Effector memory CD8-positive, alpha-beta T cell (primary cell): ENCODE results near the gene AFAP1L1.

Experiments
- ATAC-seq: fragments of 150-1000 bp; cut with Tn5 transposase; replicated peaks from 2 replicates; pipeline ENCODE4 v1.10.0; 2021; ENCODE audit warnings: mild to moderate bottlenecking, moderate library complexity
- DNase-seq, 3 experiments: peaks; one replicate each; pipeline ENCODE4 v3.0.0; 2021
- H3K27ac Mint-ChIP-seq, 2 donors: one replicate each; pipeline ENCODE4 v1.8.0; 2022; ENCODE audit warnings: mild to moderate bottlenecking in 2 of 2, mixed read lengths in 2 of 2, moderate library complexity in 2 of 2
- H3K27me3 Mint-ChIP-seq, 2 donors: one replicate each; pipeline ENCODE4 v1.8.0; 2022; ENCODE audit warnings: mixed read lengths in 2 of 2
- H3K36me3 Mint-ChIP-seq: one replicate; pipeline ENCODE4 v1.8.0; 2022; ENCODE audit warnings: mild to moderate bottlenecking, moderate library complexity, mixed read lengths; ENCODE audit not compliant: insufficient read depth
- H3K4me1 Mint-ChIP-seq, 2 donors: one replicate each; pipeline ENCODE4 v1.8.0; 2022; ENCODE audit warnings: low read depth in 2 of 2, mixed read lengths in 2 of 2
- H3K4me3 Mint-ChIP-seq, 2 donors: one replicate each; pipeline ENCODE4 v1.8.0; 2022; ENCODE audit warnings: mild to moderate bottlenecking in 2 of 2, mixed read lengths in 2 of 2, moderate library complexity in 2 of 2
- H3K9me3 Mint-ChIP-seq, 2 donors: one replicate each; pipeline ENCODE4 v1.8.0; 2022; ENCODE audit warnings: mixed read lengths in 2 of 2

AFAP1L1 gene

DNA sequence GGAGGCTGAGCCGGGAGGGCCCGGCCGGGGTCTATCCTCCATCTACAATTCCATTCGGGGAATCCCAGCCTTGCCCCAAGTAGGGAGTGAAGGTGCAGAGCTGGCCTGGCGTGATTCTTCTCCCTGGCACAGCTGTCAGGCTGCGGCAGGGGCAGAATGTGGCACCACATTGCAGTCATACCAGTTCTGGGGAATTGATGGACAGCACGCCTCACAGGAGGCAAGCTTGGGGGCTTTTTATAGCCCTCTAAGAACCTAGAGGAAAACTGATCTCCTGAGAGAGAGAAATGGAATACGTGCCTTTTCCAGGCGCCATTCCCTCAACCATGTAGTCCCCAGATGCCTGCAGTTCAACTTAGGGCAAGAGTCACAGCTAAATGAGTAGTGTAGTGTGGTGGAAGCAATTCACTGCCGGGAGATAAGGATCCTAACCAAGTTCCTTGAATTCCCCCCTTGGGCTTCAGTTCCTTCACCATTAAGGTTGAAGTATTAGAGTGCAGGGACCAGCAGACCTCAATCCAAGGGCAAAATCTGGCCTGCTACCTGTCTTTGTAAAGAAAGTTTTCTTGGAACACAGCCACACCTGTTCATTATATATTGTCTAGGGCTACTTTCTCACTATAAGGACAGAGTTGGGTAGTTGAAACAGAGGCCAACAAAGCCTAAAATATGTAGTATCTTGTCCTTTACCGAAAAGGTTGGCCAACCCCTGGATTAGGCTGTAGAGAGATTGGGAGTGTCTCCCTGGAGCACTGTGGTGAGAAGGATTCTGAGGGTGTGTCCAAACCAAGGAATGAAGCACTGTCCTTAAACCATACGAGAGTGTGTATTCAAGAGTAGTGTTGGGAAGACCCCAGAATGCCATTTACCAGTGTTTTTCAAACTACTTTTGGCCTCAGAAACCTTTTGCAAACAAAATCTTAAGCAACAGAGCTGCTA lies 10.6 kb downstream of the AFAP1L1 start:
- Mint-ChIP-seq H3K27ac (no peak overlapping the region), H3K36me3 (no peaks in the 10 kb centered on the region), H3K9me3 (no peaks in the 10 kb centered on the region), H3K27me3 (peaks cover 33 to 58% of the 10 kb centered on the region in 2 donors), H3K4me3 (no peak overlapping the region), H3K4me1 (peaks cover 0 to 4% of the 10 kb centered on the region in 2 donors)
- ATAC-seq (no peak), DNase-seq (no peak)

DNA sequence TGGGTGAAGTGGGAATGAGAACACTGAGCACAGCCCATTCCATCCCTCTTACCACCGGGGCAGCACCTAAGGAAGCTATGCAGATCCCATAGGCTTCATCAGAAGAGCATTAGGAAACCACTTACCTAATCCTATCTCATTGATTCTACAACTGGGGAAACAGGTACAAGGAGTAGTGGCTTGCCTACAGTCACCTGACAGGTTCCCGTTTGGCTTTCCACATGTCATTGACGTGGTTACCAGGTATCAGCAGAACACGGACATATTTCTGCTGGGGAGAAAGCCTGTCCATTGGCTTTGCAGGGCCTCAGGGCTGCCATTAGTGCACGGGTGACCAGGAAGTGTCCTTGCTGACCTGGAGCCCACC lies 11.3 kb downstream of the AFAP1L1 start:
- Mint-ChIP-seq H3K4me1 (peaks cover 0 to 4% of the 10 kb centered on the region in 2 donors), H3K4me3 (no peak overlapping the region), H3K27ac (no peak overlapping the region), H3K9me3 (no peaks in the 10 kb centered on the region), H3K36me3 (no peaks in the 10 kb centered on the region), H3K27me3 (peaks cover 28 to 51% of the 10 kb centered on the region in 2 donors)
- ATAC-seq = no peak
- no peak for DNase-seq

DNA sequence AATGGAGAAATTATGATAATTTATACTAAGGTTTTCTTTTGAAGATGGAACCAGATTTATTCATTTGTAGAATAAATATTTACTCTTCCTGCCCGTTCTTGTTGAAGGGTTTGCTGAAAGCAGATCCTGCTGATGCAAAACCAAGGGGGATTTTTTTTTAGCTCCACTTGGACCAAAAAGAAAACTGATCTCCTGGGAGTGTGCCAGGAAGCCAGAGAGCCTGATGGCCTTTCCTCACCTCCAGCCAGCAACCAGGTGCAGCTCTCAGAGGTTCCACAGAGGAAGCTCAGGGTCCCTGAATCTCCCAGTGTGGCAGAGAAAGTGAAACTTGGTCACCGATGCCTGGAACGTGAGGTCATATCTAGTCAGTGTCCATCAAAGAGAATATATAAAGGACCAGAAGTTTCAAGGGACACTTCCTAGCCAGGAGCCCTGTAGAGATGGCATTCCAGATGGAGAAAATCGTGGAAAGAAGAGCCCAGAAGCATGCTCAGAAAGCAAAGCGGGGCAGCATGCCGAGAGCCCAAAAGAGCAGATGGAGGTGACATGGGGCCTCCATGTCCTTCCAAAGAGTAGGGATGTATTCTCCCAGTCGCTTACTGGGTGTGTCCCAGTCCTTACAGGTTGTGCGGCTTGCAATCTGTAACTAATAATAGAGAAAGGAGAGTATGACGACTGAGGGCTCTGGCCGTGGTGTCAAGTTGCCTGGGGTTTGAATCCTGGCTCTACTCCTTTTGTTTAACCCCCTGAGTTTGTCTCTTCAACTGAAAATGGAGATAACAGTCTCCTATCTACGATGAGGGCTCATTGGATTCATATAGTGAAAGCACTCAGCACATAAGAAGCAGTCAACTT lies 12.2 kb downstream of the AFAP1L1 start:
- Mint-ChIP-seq H3K36me3 (no peaks in the 10 kb centered on the region), H3K9me3 (no peaks in the 10 kb centered on the region), H3K27ac (no peak overlapping the region), H3K27me3 (peaks cover 20 to 50% of the 10 kb centered on the region in 2 donors), H3K4me1 (peaks cover 0 to 4% of the 10 kb centered on the region in 2 donors), H3K4me3 (no peak overlapping the region)
- ATAC-seq (no peak), DNase-seq (no peak)

- ATAC-seq = no peak
- H3K27ac Mint-ChIP-seq = no peak overlapping the region
Observed at GRCh38 chr5:149284501-149284900, 12.8 kb downstream of the AFAP1L1 start.

DNA sequence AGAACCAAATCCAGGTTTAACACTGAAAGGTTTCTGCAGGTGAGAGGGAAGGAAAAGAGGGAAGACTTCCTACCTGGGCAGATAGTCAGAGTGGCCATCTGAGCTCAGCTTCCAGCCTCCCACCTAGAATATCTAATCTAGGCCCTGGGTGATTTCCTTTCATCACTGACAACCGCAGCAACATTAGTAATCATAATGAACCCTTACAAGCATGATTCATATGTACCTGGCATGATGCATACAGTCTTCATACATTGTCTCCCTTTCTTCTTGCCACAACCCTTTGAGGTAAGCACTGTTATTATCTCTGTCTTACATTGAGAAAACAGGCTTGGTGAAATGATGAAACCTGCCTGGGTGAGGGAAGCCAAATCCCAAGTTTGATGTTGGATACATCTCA lies 13.5 kb downstream of the AFAP1L1 start:
- ATAC-seq = no peak
- H3K27ac Mint-ChIP-seq = no peak overlapping the region
- H3K9me3 Mint-ChIP-seq = no peaks in the 10 kb centered on the region
- H3K4me3 Mint-ChIP-seq = no peak overlapping the region
- no peak for DNase-seq
- peaks cover 0 to 4% of the 10 kb centered on the region in 2 donors for H3K4me1 Mint-ChIP-seq
- H3K27me3 Mint-ChIP-seq = peaks cover 20 to 50% of the 10 kb centered on the region in 2 donors
- H3K36me3 Mint-ChIP-seq = no peaks in the 10 kb centered on the region

More at GRCh38 chr5:149284501-149284900, 12.8 kb downstream of the AFAP1L1 start:
- DNase-seq = no peak
- Mint-ChIP-seq H3K27me3 (peaks cover 24 to 53% of the 10 kb centered on the region in 2 donors), H3K4me3 (no peak overlapping the region), H3K4me1 (peaks cover 0 to 4% of the 10 kb centered on the region in 2 donors), H3K36me3 (no peaks in the 10 kb centered on the region), H3K9me3 (no peaks in the 10 kb centered on the region)

- Mint-ChIP-seq H3K36me3 (no peaks in the 10 kb centered on the region), H3K9me3 (no peaks in the 10 kb centered on the region), H3K27ac (no peak overlapping the region), H3K4me1 (peaks cover 0 to 4% of the 10 kb centered on the region in 2 donors), H3K4me3 (no peak overlapping the region), H3K27me3 (peaks cover 39% of the 10 kb centered on the region in 2 donors)
- DNase-seq (no peak), ATAC-seq (no peak)
Observed at GRCh38 chr5:149288436-149288835, 16.8 kb downstream of the AFAP1L1 start.

- Mint-ChIP-seq H3K27me3 (peaks cover 32 to 35% of the 10 kb centered on the region in 2 donors), H3K4me3 (no peak overlapping the region), H3K4me1 (no peaks in the 10 kb centered on the region), H3K9me3 (no peaks in the 10 kb centered on the region), H3K36me3 (no peaks in the 10 kb centered on the region), H3K27ac (no peak overlapping the region)
- DNase-seq (no peak), ATAC-seq (no peak)
Observed at GRCh38 chr5:149289301-149289700, 17.6 kb downstream of the AFAP1L1 start.

DNA sequence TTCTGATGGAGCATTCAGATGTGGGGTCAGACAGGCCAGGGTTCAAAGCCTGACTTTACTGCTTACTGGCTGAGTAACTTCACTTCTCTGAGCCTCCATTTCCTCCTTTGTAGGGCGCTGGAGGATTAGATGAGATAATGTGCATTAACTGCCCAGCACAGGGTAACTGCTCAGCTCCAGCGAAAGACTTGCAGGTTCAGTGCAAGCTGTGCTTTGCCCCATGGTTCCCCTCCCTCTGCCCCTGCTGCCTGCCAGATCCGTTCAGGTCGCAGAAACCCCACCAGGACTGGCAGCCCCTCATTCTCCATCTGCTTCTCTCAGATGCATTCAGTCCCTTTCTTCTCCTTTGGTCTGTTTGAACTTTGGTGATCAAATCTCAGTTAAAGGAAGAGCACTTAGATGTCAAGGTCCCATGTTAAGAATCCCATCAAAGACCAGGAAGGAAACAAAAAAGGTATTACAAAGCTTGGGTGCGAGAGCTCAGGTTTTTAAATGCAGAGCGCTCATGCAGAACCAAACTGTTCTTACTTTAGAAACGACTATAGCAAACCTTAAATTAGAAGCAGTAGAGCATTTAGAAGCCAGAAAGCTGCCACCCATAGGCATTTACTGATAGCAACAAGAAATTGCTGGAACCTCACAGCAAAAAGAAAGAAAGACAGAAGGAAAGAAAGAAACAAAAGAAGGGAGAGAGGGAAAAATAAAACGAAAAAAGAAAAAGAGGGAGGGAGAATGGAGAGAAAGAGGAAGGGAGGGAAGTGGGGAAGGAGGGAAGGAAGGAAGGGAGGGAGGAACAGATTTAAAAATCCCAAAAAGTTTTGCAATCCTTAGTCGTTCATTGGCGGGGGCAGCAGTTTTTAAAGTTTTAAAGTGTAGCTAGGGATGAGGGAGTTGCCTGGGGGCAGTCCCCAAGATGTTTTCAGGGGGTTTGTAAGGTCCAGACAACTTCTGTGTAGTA lies 23.5 kb downstream of the AFAP1L1 start:
- H3K27me3 Mint-ChIP-seq = peaks cover 50 to 68% of the 10 kb centered on the region in 2 donors
- no peaks in the 10 kb centered on the region for H3K36me3 Mint-ChIP-seq
- H3K27ac Mint-ChIP-seq = no peak overlapping the region
- DNase-seq = no peak
- H3K9me3 Mint-ChIP-seq = no peaks in the 10 kb centered on the region
- no peak overlapping the region for H3K4me3 Mint-ChIP-seq
- no peak for ATAC-seq
- peaks cover 0 to 2% of the 10 kb centered on the region in 2 donors for H3K4me1 Mint-ChIP-seq

GRCh38 chr5:149297340-149298025 lies 25.8 kb downstream of the AFAP1L1 start:
- H3K27ac Mint-ChIP-seq = no peak overlapping the region
- ATAC-seq (no peak), DNase-seq (no peak)
- peaks cover 41 to 84% of the 10 kb centered on the region in 2 donors for H3K27me3 Mint-ChIP-seq
- H3K4me1 Mint-ChIP-seq = peaks cover 0 to 2% of the 10 kb centered on the region in 2 donors
- no peaks in the 10 kb centered on the region for H3K9me3 Mint-ChIP-seq
- no peaks in the 10 kb centered on the region for H3K36me3 Mint-ChIP-seq
- no peak overlapping the region for H3K4me3 Mint-ChIP-seq

GRCh38 chr5:149298163-149298562 lies 26.5 kb downstream of the AFAP1L1 start:
- no peak overlapping the region for H3K27ac Mint-ChIP-seq
- peaks cover 36 to 81% of the 10 kb centered on the region in 2 donors for H3K27me3 Mint-ChIP-seq
- no peak for ATAC-seq
- H3K36me3 Mint-ChIP-seq = no peaks in the 10 kb centered on the region
- no peaks in the 10 kb centered on the region for H3K9me3 Mint-ChIP-seq
- no peak for DNase-seq
- H3K4me3 Mint-ChIP-seq = no peak overlapping the region
- H3K4me1 Mint-ChIP-seq = peaks cover 0 to 2% of the 10 kb centered on the region in 2 donors

- Mint-ChIP-seq H3K9me3 (no peaks in the 10 kb centered on the region), H3K4me1 (peaks cover 0 to 2% of the 10 kb centered on the region in 2 donors), H3K4me3 (no peak overlapping the region), H3K27ac (no peak overlapping the region), H3K36me3 (no peaks in the 10 kb centered on the region), H3K27me3 (peaks cover 40 to 82% of the 10 kb centered on the region in 2 donors)
- DNase-seq = no peak
- no peak for ATAC-seq
Observed at GRCh38 chr5:149298842-149299404, 27.3 kb downstream of the AFAP1L1 start.

DNA sequence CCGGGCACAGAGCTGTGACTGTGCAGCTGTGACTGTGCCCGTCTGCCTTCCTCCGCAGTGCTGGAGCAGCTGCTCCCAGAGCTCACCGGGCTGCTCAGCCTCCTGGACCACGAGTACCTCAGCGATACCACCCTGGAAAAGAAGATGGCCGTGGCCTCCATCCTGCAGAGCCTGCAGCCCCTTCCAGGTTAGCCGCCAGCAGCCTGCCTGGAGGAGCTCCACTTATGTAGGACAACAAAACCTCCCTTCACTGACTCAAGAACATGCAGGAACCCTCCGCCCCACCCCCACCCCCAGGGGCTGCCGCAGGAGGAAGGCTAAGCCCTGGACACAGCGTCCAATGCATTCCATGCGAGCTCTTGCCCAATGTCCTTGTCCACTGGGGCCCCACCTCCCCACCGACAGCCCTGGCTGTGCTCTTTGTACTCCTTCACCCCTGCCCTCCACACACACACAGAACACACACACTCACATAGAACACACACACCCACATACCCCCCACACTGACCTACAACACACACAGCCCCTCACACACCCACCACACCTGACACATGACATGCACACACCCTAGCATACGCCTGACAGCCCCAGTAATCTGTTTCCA lies 27.9 kb downstream of the AFAP1L1 start:
- H3K9me3 Mint-ChIP-seq = no peaks in the 10 kb centered on the region
- no peak for ATAC-seq
- H3K4me3 Mint-ChIP-seq = no peak overlapping the region
- peaks cover 40 to 84% of the 10 kb centered on the region in 2 donors for H3K27me3 Mint-ChIP-seq
- no peak for DNase-seq
- H3K27ac Mint-ChIP-seq = no peak overlapping the region
- H3K4me1 Mint-ChIP-seq = peaks cover 0 to 2% of the 10 kb centered on the region in 2 donors
- H3K36me3 Mint-ChIP-seq = no peaks in the 10 kb centered on the region
